ENCODE measurements around the gene ALDH9A1.
"Not testable (repeated sequence)": the region's sequence is repeated elsewhere in the genome, so short reads cannot be mapped to it uniquely, and the experiment has no call there.

Gene ALDH9A1

GRCh38 chr1:165662186-165662585 lies 36.2 kb downstream of the ALDH9A1 start:
- no peaks in the 10 kb centered on the region for H3K9me3 ChIP-seq (ENCODE audit: low read depth, low read length)
- DNase-seq (ENCODE audit: low read depth, low spot score) = no peak
- H3K36me3 ChIP-seq (ENCODE audit: insufficient read depth, low read length) = peaks cover 61% of the 10 kb centered on the region
- no peak overlapping the region for H3K4me3 ChIP-seq
- TF ChIP-seq POLR2AphosphoS5 (IDR thresholded peaks at IDR 0.05; ENCODE audit: borderline replicate concordance, low read depth, low read length) = no peak
- TF ChIP-seq FOXP2 (optimal IDR thresholded peaks at IDR 0.05; ENCODE audit: control extremely low read depth, extremely low read length, insufficient read depth) = no peak
- TF ChIP-seq EZH2 (IDR thresholded peaks at IDR 0.05) = no peak
- H3K27ac ChIP-seq = no peak overlapping the region
- H3K9ac ChIP-seq (ENCODE audit: insufficient read length) = no peak overlapping the region

- Histone ChIP-seq H3K9me3 (ENCODE audit: low read depth, low read length) (no peaks in the 10 kb centered on the region), H3K4me3 (no peak overlapping the region), H3K36me3 (ENCODE audit: insufficient read depth, low read length) (peaks cover 56% of the 10 kb centered on the region), H3K27ac (no peak overlapping the region), H3K9ac (ENCODE audit: insufficient read length) (no peak overlapping the region)
- TF ChIP-seq POLR2AphosphoS5 (IDR thresholded peaks at IDR 0.05; ENCODE audit: borderline replicate concordance, low read depth, low read length) (no peak), FOXP2 (optimal IDR thresholded peaks at IDR 0.05; ENCODE audit: control extremely low read depth, extremely low read length, insufficient read depth) (no peak), EZH2 (IDR thresholded peaks at IDR 0.05) (no peak)
- DNase-seq (ENCODE audit: low read depth, low spot score) = no peak
These were observed 36.7 kb downstream of the ALDH9A1 start for GRCh38 chr1:165661703-165662102.

- TF ChIP-seq POLR2AphosphoS5 (IDR thresholded peaks at IDR 0.05; ENCODE audit: borderline replicate concordance, low read depth, low read length) = no peak
- no peak for TF ChIP-seq EZH2 (IDR thresholded peaks at IDR 0.05)
- no peak for TF ChIP-seq FOXP2 (optimal IDR thresholded peaks at IDR 0.05; ENCODE audit: control extremely low read depth, extremely low read length, insufficient read depth)
These were observed 38.8 kb downstream of the ALDH9A1 start for GRCh38 chr1:165659581-165659895.

GRCh38 chr1:165658766-165659580 lies 39.4 kb downstream of the ALDH9A1 start:
- peaks cover 47% of the 10 kb centered on the region for H3K36me3 ChIP-seq (ENCODE audit: insufficient read depth, low read length)
- H3K4me3 ChIP-seq; H3K9me3 ChIP-seq (ENCODE audit: low read depth, low read length); DNase-seq (ENCODE audit: low read depth, low spot score); H3K9ac ChIP-seq (ENCODE audit: insufficient read length); H3K27ac ChIP-seq: not testable (repeated sequence)

More at GRCh38 chr1:165659581-165659895, 38.8 kb downstream of the ALDH9A1 start:
- peaks cover 49% of the 10 kb centered on the region for H3K36me3 ChIP-seq (ENCODE audit: insufficient read depth, low read length)
- H3K9ac ChIP-seq (ENCODE audit: insufficient read length) = no peak overlapping the region
- no peaks in the 10 kb centered on the region for H3K9me3 ChIP-seq (ENCODE audit: low read depth, low read length)
- H3K27ac ChIP-seq = no peak overlapping the region
- H3K4me3 ChIP-seq = no peak overlapping the region
- no peak for DNase-seq (ENCODE audit: low read depth, low spot score)

DNA sequence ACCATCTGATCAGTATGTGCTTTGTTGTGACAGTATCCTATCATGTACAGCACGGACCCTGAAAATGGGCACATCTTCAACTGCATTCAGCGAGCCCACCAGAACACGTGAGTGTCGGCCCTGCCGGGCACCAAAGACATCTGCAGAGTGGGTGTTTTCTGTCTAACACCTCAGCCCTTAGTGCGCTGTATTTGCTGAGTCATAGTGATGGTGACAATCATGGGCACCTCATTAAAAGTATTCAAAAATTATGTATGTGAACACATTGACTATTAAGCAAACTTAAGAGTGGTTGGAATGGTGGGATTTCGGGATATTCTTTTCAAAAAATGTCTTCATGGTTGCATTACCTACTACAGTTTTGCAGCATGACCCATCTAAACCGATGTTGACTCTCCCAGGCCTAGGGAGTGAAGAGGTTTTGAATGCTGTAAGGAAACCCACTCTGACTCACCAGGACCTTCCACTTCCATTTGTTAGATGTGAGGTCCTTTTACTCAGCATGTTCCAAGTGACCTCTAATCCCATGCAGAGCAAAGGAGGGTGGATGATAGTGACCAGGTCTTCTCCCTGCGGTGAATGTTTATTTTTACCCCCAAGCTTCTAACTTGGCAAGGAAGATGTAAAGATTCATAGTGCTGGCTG lies 47.3 kb downstream of the ALDH9A1 start:
- Histone ChIP-seq H3K9ac (ENCODE audit: insufficient read length) (no peak overlapping the region), H3K9me3 (ENCODE audit: low read depth, low read length) (no peaks in the 10 kb centered on the region), H3K27ac (no peak overlapping the region), H3K36me3 (ENCODE audit: insufficient read depth, low read length) (peaks cover 36% of the 10 kb centered on the region), H3K4me3 (no peak overlapping the region)
- no peak for TF ChIP-seq POLR2AphosphoS5 (IDR thresholded peaks at IDR 0.05; ENCODE audit: borderline replicate concordance, low read depth, low read length)
- no peak for TF ChIP-seq EZH2 (IDR thresholded peaks at IDR 0.05)
- no peak for TF ChIP-seq FOXP2 (optimal IDR thresholded peaks at IDR 0.05; ENCODE audit: control extremely low read depth, extremely low read length, insufficient read depth)
- DNase-seq (ENCODE audit: low read depth, low spot score) = no peak

DNA sequence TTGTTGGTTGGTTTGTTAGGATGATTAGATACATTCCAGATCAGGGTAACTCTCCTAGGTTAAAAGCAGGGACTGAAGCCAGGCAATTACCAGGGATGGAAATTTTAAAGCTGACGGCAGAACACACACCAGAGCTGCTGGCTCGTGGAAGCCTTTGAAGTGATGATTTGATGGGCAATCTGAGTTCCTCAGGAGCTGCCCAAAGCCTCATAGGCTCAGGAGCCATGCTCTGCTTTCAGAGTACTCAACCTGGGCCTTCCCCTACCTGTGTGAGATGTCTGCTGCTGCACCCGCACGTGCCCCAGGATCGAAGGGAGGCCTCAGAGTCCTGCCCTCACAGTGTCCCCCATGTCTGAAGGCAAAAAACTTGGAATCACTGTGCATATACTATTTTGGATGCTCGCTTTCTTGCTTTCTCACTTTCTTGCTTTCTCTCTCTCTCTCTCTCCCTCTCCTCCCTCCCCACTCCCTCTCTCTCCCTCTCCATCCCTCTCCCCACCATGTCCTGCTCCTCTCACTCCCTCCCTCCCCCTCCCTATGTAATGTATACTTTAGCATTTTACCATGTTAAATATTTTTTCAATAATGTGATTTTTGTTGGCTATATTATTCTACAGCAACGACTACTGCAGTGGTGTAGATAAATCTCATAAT lies 49.3 kb downstream of the ALDH9A1 start:
- no peak for TF ChIP-seq FOXP2 (optimal IDR thresholded peaks at IDR 0.05; ENCODE audit: control extremely low read depth, extremely low read length, insufficient read depth)
- TF ChIP-seq EZH2 (IDR thresholded peaks at IDR 0.05) = no peak
- TF ChIP-seq POLR2AphosphoS5 (IDR thresholded peaks at IDR 0.05; ENCODE audit: borderline replicate concordance, low read depth, low read length) = no peak
- Histone ChIP-seq H3K27ac (no peak overlapping the region), H3K9me3 (ENCODE audit: low read depth, low read length) (no peaks in the 10 kb centered on the region)

DNA sequence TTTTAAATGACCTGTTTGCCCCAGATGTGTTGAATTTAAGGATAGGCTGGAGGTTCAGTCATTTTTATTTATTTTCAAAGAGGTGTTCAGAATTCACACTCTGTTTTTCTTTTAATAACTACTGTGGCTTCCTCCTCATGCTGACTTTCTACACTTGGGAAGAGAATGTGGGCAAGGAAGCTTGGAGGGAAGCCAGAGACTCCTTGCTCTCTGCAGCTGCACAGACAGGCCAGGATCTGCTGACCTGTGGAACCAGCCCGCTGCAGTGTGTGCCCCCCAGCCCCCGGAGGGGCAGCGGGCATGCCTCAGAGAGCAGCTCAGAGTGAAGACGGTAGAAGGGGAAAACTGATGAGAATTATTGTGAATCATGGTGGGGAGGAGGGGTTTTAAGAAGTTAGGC lies 50.4 kb downstream of the ALDH9A1 start:
- Histone ChIP-seq H3K4me3 (no peak overlapping the region), H3K36me3 (ENCODE audit: insufficient read depth, low read length) (peaks cover 11% of the 10 kb centered on the region), H3K9ac (ENCODE audit: insufficient read length) (no peak overlapping the region), H3K27ac (no peak overlapping the region), H3K9me3 (ENCODE audit: low read depth, low read length) (no peaks in the 10 kb centered on the region)
- TF ChIP-seq FOXP2 (optimal IDR thresholded peaks at IDR 0.05; ENCODE audit: control extremely low read depth, extremely low read length, insufficient read depth) (no peak), EZH2 (IDR thresholded peaks at IDR 0.05) (no peak), POLR2AphosphoS5 (IDR thresholded peaks at IDR 0.05; ENCODE audit: borderline replicate concordance, low read depth, low read length) (no peak)
- DNase-seq (ENCODE audit: low read depth, low spot score) = no peak

More for the DNA sequence above, 49.3 kb downstream of the ALDH9A1 start:
- no peak for DNase-seq (ENCODE audit: low read depth, low spot score)
- Histone ChIP-seq H3K36me3 (ENCODE audit: insufficient read depth, low read length) (peaks cover 20% of the 10 kb centered on the region), H3K4me3 (no peak overlapping the region), H3K9ac (ENCODE audit: insufficient read length) (no peak overlapping the region)

- no peak for TF ChIP-seq FOXP2 (optimal IDR thresholded peaks at IDR 0.05; ENCODE audit: control extremely low read depth, extremely low read length, insufficient read depth)
- TF ChIP-seq POLR2AphosphoS5 (IDR thresholded peaks at IDR 0.05; ENCODE audit: borderline replicate concordance, low read depth, low read length) = no peak
- no peak for TF ChIP-seq EZH2 (IDR thresholded peaks at IDR 0.05)
- no peak overlapping the region for H3K4me3 ChIP-seq
- no peak for DNase-seq (ENCODE audit: low read depth, low spot score)
- no peaks in the 10 kb centered on the region for H3K9me3 ChIP-seq (ENCODE audit: low read depth, low read length)
- peaks cover 11% of the 10 kb centered on the region for H3K36me3 ChIP-seq (ENCODE audit: insufficient read depth, low read length)
- H3K9ac ChIP-seq (ENCODE audit: insufficient read length) = no peak overlapping the region
- no peak overlapping the region for H3K27ac ChIP-seq
These were observed 50.8 kb downstream of the ALDH9A1 start for GRCh38 chr1:165647517-165647916.
